ENCODE measurements around the gene SDC1. TPM values are rescaled to one million over a fixed set of nuclear protein-coding genes. Genes with fewer than 3 reads are reported as not detected.
A peak's percentile ranks its signal among the peaks of the same experiment; 100 is the strongest.

Gene SDC1
- total RNA-seq, 1 experiment from 2014 or later = 22.3 TPM

- Histone ChIP-seq H3K4me1 (ENCODE audit: insufficient read depth, low read length) (no peaks in the 10 kb centered on the region; the same call in 1 of the 2 replicates), H3T11ph (ENCODE audit: low read length) (no peak overlapping the region), H3K27me3 (ENCODE audit: insufficient read depth, low read length) (no peaks in the 10 kb centered on the region), H2BK5ac (ENCODE audit: insufficient read length, low read length) (no peak overlapping the region), H3K23me2 (ENCODE audit: insufficient read length, low read depth, low read length, poor library complexity, severe bottlenecking) (no peaks in the 10 kb centered on the region), H4K8ac (replicated peaks; ENCODE audit: insufficient read length, low read depth, low read length) (no peak overlapping the region), H3K14ac (ENCODE audit: insufficient read depth, low read length) (no peak overlapping the region; the same call in 1 of the 2 replicates), H2AFZ (ENCODE audit: low read length) (no peak overlapping the region), H3K79me1 (ENCODE audit: insufficient read depth, low read depth, low read length, poor library complexity, severe bottlenecking) (no peaks in the 10 kb centered on the region), H3K23ac (ENCODE audit: insufficient read length, low read depth, low read length) (no peak overlapping the region), H3K27ac (ENCODE audit: insufficient read length, low read depth, low read length) (no peak overlapping the region), H3K4ac (ENCODE audit: low read depth, low read length) (no peak overlapping the region), H2AK5ac (ENCODE audit: insufficient read length, low read length) (no peak overlapping the region), H3K56ac (ENCODE audit: insufficient read length, low read depth, low read length) (no peak overlapping the region), H2BK12ac (ENCODE audit: insufficient read length, low read depth, low read length) (no peak overlapping the region), H4K20me1 (ENCODE audit: control insufficient read depth, insufficient read depth, insufficient read length) (no peaks in the 10 kb centered on the region), H3K18ac (ENCODE audit: insufficient read length, low read depth, low read length) (no peak overlapping the region), H4K91ac (ENCODE audit: insufficient read length, low read depth, low read length) (no peak overlapping the region), H4K5ac (ENCODE audit: insufficient read length, low read depth, low read length) (no peak overlapping the region), H3K9me3 (ENCODE audit: control insufficient read depth, low read depth, low read length) (no peaks in the 10 kb centered on the region), H3K4me2 (ENCODE audit: insufficient read depth, insufficient read length, low read length) (no peak overlapping the region), H2BK120ac (ENCODE audit: low read depth, low read length, poor library complexity, severe bottlenecking) (no peak overlapping the region), H3K79me2 (ENCODE audit: insufficient read depth, low read length) (no peaks in the 10 kb centered on the region), H2BK15ac (ENCODE audit: low read depth, low read length) (no peak overlapping the region), H3K9ac (ENCODE audit: extremely low read depth, insufficient read length, low read length) (no peak overlapping the region), H2BK20ac (ENCODE audit: low read depth, low read length, poor library complexity, severe bottlenecking) (no peak overlapping the region)
- peaks cover 27 to 32% of the 10 kb centered on the region in 2 experiments for H3K4me1 Mint-ChIP-seq
- H3K27me3 Mint-ChIP-seq (ENCODE audit: low read depth) = no peaks in the 10 kb centered on the region; the same call in none of the 2 replicates
- H3K36me3 Mint-ChIP-seq (ENCODE audit: insufficient read depth in 1 of 3, low read depth in 3 of 3) = no peaks in the 10 kb centered on the region
- peak overlapping the region in 1 of 3 experiments; percentile 84; a peak in 2 of 7 replicates for H3K27ac Mint-ChIP-seq
- TF ChIP-seq CTCF (conservative IDR thresholded peaks at IDR 0.05) = no peak
- WGBS (ENCODE audit: extremely low coverage, insufficient read length, low lambda C conversion rate) = no CpG with 5 or more reads among the region's 14 CpGs
- H3K9me3 Mint-ChIP-seq = no peaks in the 10 kb centered on the region
- no peak overlapping the region for H3K4me3 Mint-ChIP-seq
- DNase-seq = peak; percentile 22
Measured at GRCh38 chr2:20173496-20174402, 51.2 kb downstream of the SDC1 start.
